Left kidney (tissue), 2 donors: ENCODE measurements around the gene EPB41L4A. TPM values are rescaled to one million over a fixed set of nuclear protein-coding genes. Genes with fewer than 3 reads are reported as not detected.

Experiments used
- DNase-seq: peaks from one replicate; pipeline ENCODE4 v3.0.0-alpha.2; 2013
- polyA plus RNA-seq: library from polyadenylated mRNA; unstranded; fragments of 120-200 nt; gene quantifications from one replicate; pipeline ENCODE4 v1.2.1, GENCODE V29; 2013; ENCODE audit not compliant: insufficient read length

EPB41L4A gene
- polyA plus RNA-seq, 1 donor = 30.8 TPM

GRCh38 chr5:112205846-112206245 is 213.2 kb downstream of the EPB41L4A start:
- no peak for DNase-seq

GRCh38 chr5:112203229-112203628 is 215.8 kb downstream of the EPB41L4A start:
- DNase-seq = no peak

GRCh38 chr5:112202694-112203093 is 216.4 kb downstream of the EPB41L4A start:
- DNase-seq = no peak

- no peak for DNase-seq
These were observed 217.9 kb downstream of the EPB41L4A start for GRCh38 chr5:112201141-112201540.

- DNase-seq = no peak
These were observed 218.9 kb downstream of the EPB41L4A start for GRCh38 chr5:112200131-112200530.

GRCh38 chr5:112196584-112196983 is 222.5 kb downstream of the EPB41L4A start:
- DNase-seq = no peak

- DNase-seq = no peak
These were observed 223.2 kb downstream of the EPB41L4A start for GRCh38 chr5:112195924-112196323.

GRCh38 chr5:112192866-112193265 is 226.2 kb downstream of the EPB41L4A start:
- DNase-seq = no peak

- DNase-seq = no peak
These were observed 227.0 kb downstream of the EPB41L4A start for GRCh38 chr5:112192072-112192471.

GRCh38 chr5:112189391-112189790 is 229.7 kb downstream of the EPB41L4A start:
- no peak for DNase-seq

GRCh38 chr5:112186401-112186990 is 232.6 kb downstream of the EPB41L4A start:
- no peak for DNase-seq

GRCh38 chr5:112183874-112184273 is 235.2 kb downstream of the EPB41L4A start:
- no peak for DNase-seq

GRCh38 chr5:112183103-112183711 is 235.9 kb downstream of the EPB41L4A start:
- DNase-seq = no peak

- DNase-seq = no peak
These were observed 239.8 kb downstream of the EPB41L4A start for GRCh38 chr5:112179290-112179689.

- DNase-seq = peak; percentile 74
These were observed 244.0 kb downstream of the EPB41L4A start for GRCh38 chr5:112174959-112175594.

- DNase-seq = no peak
These were observed 253.0 kb downstream of the EPB41L4A start for GRCh38 chr5:112165897-112166737.

GRCh38 chr5:112165399-112165798 is 253.7 kb downstream of the EPB41L4A start:
- no peak for DNase-seq

- no peak for DNase-seq
These were observed 255.6 kb downstream of the EPB41L4A start for GRCh38 chr5:112163435-112163834.

GRCh38 chr5:112161392-112161748 is 257.7 kb downstream of the EPB41L4A start:
- DNase-seq = no peak

- peak; percentile 90 for DNase-seq
These were observed 258.3 kb downstream of the EPB41L4A start for GRCh38 chr5:112160652-112161391.

- no peak for DNase-seq
These were observed 259.6 kb downstream of the EPB41L4A start for GRCh38 chr5:112159435-112159834.

GRCh38 chr5:112156211-112156610 is 262.9 kb downstream of the EPB41L4A start:
- DNase-seq = no peak
